HepG2 (cell line): ENCODE data around the gene KIF26B. TPM values are rescaled to one million over a fixed set of nuclear protein-coding genes. Genes with fewer than 3 reads are reported as not detected.
A peak's percentile ranks its signal among the peaks of the same experiment; 100 is the strongest.

ENCODE experiments used
- ATAC-seq: fragments of 200-7000 bp; cut with Tn5 transposase; 3 replicates; pipeline ENCODE4 v1.9.1; 2020; ENCODE audit warnings: mild to moderate bottlenecking, moderate library complexity
- BruUV-seq: library from RNA; stranded (reverse); fragments of 400-500 nt; replicated peaks from 2 replicates; lab custom pipeline; 2021; lab: Mats Ljungman, UMichigan
- CTCF ChIA-PET: fragments of 300-600 bp; formaldehyde crosslinking; extraction: SDS; loops from one replicate; lab custom pipeline; 2021; ENCODE audit warnings: low total read pairs, inconsistent platforms, low intra/inter-chr PET ratio; lab: Yijun Ruan, JAX
- POLR2A ChIA-PET: fragments of 350-600 bp; sonication (Branson Sonifier 250); formaldehyde crosslinking; loops from one replicate; lab custom pipeline; 2020; ENCODE audit warnings: antibody characterized with exemption, inconsistent platforms; lab: Yijun Ruan, JAX
- DNase-seq: peaks from one replicate; pipeline ENCODE4 v3.0.0-alpha.2; 2015; ENCODE audit warnings: low spot score
- FAIRE-seq: peaks from 3 replicates; lab custom pipeline; 2011; peaks lifted over from hg19 to GRCh38; lab: Jason Lieb, UNC
- H2AFZ ChIP-seq: one replicate; pipeline ENCODE4 v1.6.1; 2011; ENCODE audit warnings: low read length, inconsistent platforms
- H3K27ac ChIP-seq: fragments of 300-600 bp; 3 replicates; pipeline ENCODE4 v1.8.0; 2011; ENCODE audit warnings: mixed run types, mild to moderate bottlenecking, mixed read lengths, low read length, inconsistent platforms; ENCODE audit not compliant: insufficient read depth; ENCODE audit errors: extremely low read length
- H3K27me3 ChIP-seq, 2 experiments: fragments of 200-600 bp in 1 of 2; 2 replicates in 1 of 2; 3 replicates in 1 of 2; pipeline versions ENCODE4 v1.6.0 to v1.8.0; 2011; ENCODE audit warnings: low read length in 2 of 2, mild to moderate bottlenecking in 2 of 2, moderate library complexity in 2 of 2, inconsistent platforms in 1 of 2; ENCODE audit not compliant: insufficient read depth in 2 of 2, control insufficient read depth in 1 of 2
- H3K36me3 ChIP-seq, 2 experiments: fragments of 200-600 bp in 1 of 2; replicated peaks in 1 of 2; 2 replicates in 1 of 2; 3 replicates in 1 of 2; pipeline versions ENCODE4 v1.5.1 to v1.8.0; 2011; ENCODE audit warnings: low read length in 2 of 2, inconsistent platforms in 1 of 2; ENCODE audit not compliant: insufficient read depth in 2 of 2, control insufficient read depth in 1 of 2
- H3K4me1 ChIP-seq: 2 replicates; pipeline ENCODE4 v1.5.1; 2012; ENCODE audit warnings: low read length, inconsistent platforms; ENCODE audit not compliant: insufficient read depth
- H3K4me2 ChIP-seq: 2 replicates; pipeline ENCODE4 v1.6.0; 2011; ENCODE audit warnings: low read depth, low read length, inconsistent platforms
- H3K4me3 ChIP-seq, 3 experiments: fragments of 200-600 bp in 1 of 3; sonication (generic), shearing (Covaris generic) in 1 of 3; replicated peaks in 1 of 3; 2 replicates each; pipeline ENCODE4 v1.5.1; 2011 to 2016; ENCODE audit warnings: low read length in 3 of 3, inconsistent platforms in 2 of 3, low read depth in 2 of 3, mild to moderate bottlenecking in 2 of 3, control low read depth in 1 of 3, mixed read lengths in 1 of 3; ENCODE audit not compliant: insufficient read depth in 1 of 3
- H3K79me2 ChIP-seq: one replicate; pipeline ENCODE4 v1.6.1; 2011; ENCODE audit warnings: low read length, inconsistent platforms; ENCODE audit not compliant: insufficient read depth
- H3K9ac ChIP-seq: 2 replicates; pipeline ENCODE4 v1.6.0; 2011; ENCODE audit warnings: mild to moderate bottlenecking, low read depth, low read length, inconsistent platforms; ENCODE audit not compliant: insufficient read depth
- H3K9me3 ChIP-seq: 2 replicates; pipeline ENCODE4 v1.5.1; 2012; ENCODE audit warnings: mild to moderate bottlenecking, low read length
- H4K20me1 ChIP-seq: 2 replicates; pipeline ENCODE4 v1.6.0; 2011; ENCODE audit warnings: inconsistent platforms, mild to moderate bottlenecking, low read length, moderate library complexity; ENCODE audit not compliant: insufficient read depth
- ATF7 ChIP-seq, 2 experiments: fragments of 450-650 bp in 1 of 2; sonication (generic) in 1 of 2; formaldehyde crosslinking in 1 of 2; IDR thresholded peaks; 2 replicates each; pipeline versions ENCODE4 v1.4.0 to v1.6.1; 2016 to 2020; ENCODE audit warnings: antibody characterized with exemption in 1 of 2, mild to moderate bottlenecking in 1 of 2, missing genetic modification reagents in 1 of 2
- PRDM15 ChIP-seq: sonication (generic); formaldehyde crosslinking; IDR thresholded peaks from 2 replicates; pipeline ENCODE4 v1.4.0; 2020; ENCODE audit warnings: missing genetic modification reagents
- TGIF2 ChIP-seq: IDR thresholded peaks from 2 replicates; pipeline ENCODE4 v1.6.1; 2016; ENCODE audit warnings: control low read depth, missing compliant biosample characterization
- ZBTB7B ChIP-seq: sonication (generic); formaldehyde crosslinking; IDR thresholded peaks from 2 replicates; pipeline ENCODE4 v1.4.0; 2020; ENCODE audit warnings: missing genetic modification reagents
- ZNF20 ChIP-seq: sonication (generic); formaldehyde crosslinking; IDR thresholded peaks from 2 replicates; pipeline ENCODE4 v1.4.0; 2020; ENCODE audit warnings: mild to moderate bottlenecking, moderate library complexity, missing genetic modification reagents
- ZNF407 ChIP-seq: sonication (generic); formaldehyde crosslinking; IDR thresholded peaks from one replicate; pipeline ENCODE4 v1.5.1; 2020; ENCODE audit warnings: mild to moderate bottlenecking, missing genetic modification reagents; ENCODE audit errors: not compliant biosample characterization
- WGBS: methylation state at CpG from one replicate; pipeline ENCODE4 v1.1.6; 2017; ENCODE audit warnings: low lambda C conversion rate; 5-methylcytosine and 5-hydroxymethylcytosine counted together
- in situ Hi-C: cut with HindIII; loops from 2 replicates; pipeline ENCODE4 v1.10.0; 2017; ENCODE audit warnings: low pct_unique_long_range_greater_than_20kb; ENCODE audit not compliant: extremely low pct_ligation_motif_present
- intact Hi-C: fragments of 100-400 bp; cut with micrococcal nuclease; formaldehyde crosslinking; loops from one replicate; pipeline ENCODE4 v1.10.0; 2022; ENCODE audit not compliant: unreplicated experiment
- polyA plus RNA-seq, 8 experiments: library from polyadenylated mRNA; depleted of rRNA in 3 of 8; stranded (reverse) in 7 of 8; unstranded in 1 of 8; fragments of >200 nt; fragmentation: Illumina TruSeq in 4 of 8; extraction: Trizol in 4 of 8; gene quantifications; 2 replicates each; pipeline versions ENCODE4 v1.2.1 to v1.2.3, GENCODE V29; 2011 to 2016; ENCODE audit warnings: low read depth in 4 of 8, missing spikeins in 1 of 8, mixed read lengths in 1 of 8; ENCODE audit not compliant: insufficient read depth in 1 of 8
- total RNA-seq, 5 experiments: library from RNA; depleted of rRNA; stranded (reverse); fragments of >200 nt; fragmentation: Illumina TruSeq; extraction: Trizol; gene quantifications; 2 replicates each; pipeline ENCODE4 v1.2.3, GENCODE V29; 2016; ENCODE audit warnings: low read depth in 1 of 5

KIF26B gene
- total and polyA plus RNA-seq, 2 of the 13 experiments (the other 11 are each of a cell fraction or from before 2014, with no cell fraction given) = 0.08 to 0.09 TPM

- no peaks in the 10 kb centered on the region for H4K20me1 ChIP-seq
- no peak overlapping the region for H3K9ac ChIP-seq
- peak; percentile 81 for TF ChIP-seq ATF7 (IDR thresholded peaks at IDR 0.05)
- no peak for TF ChIP-seq ATF7 (CRISPR knock-in tag; IDR thresholded peaks at IDR 0.05)
- no peak for TF ChIP-seq PRDM15 (CRISPR knock-in tag)
- no peaks in the 10 kb centered on the region for H3K4me1 ChIP-seq
- no peaks in the 10 kb centered on the region for H3K79me2 ChIP-seq
- H3K36me3 ChIP-seq = no peaks in the 10 kb centered on the region
- H2AFZ ChIP-seq = no peak overlapping the region
- H3K27ac ChIP-seq = no peak overlapping the region
- H3K9me3 ChIP-seq = no peaks in the 10 kb centered on the region
- no peak overlapping the region for H3K4me2 ChIP-seq
- no peak for FAIRE-seq
- intact Hi-C loops (no loop called here), in situ Hi-C loops (no loop called here)
- CTCF ChIA-PET = no interaction called here
- POLR2A ChIA-PET = no interaction called here
- no TSS peak for BruUV-seq
- 15% methylated on average over 1 of the region's 1 CpG for WGBS
- no peak for DNase-seq
- no peak for ATAC-seq
- H3K27me3 ChIP-seq = no peaks in the 10 kb centered on the region
- no peak overlapping the region for H3K4me3 ChIP-seq
Observed at GRCh38 chr1:245520611-245521010, 365.8 kb downstream of the KIF26B start.

DNA sequence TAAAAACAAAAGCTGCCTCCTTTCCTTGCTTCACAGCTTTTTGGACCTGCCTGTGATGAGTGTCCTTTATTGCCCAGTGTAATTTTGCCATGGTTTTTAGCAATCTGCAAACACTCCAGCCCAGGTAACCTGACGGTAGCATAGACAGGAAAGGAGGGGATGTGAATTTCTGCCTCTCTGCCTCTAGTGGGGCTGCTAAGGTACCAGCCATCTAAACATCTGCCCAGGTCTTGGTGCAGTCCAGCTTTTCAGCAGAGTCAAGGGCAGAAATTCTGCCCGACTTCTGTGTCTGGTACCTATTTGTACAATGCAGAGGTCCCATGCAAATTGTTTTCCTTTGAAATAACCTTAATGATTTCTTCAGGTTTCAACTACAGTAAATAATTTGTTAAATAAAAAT, 371.4 kb downstream of the KIF26B start:
- Histone ChIP-seq H3K27ac (no peak overlapping the region), H3K27me3 (no peaks in the 10 kb centered on the region; a peak in 1 of 5 replicates), H2AFZ (no peak overlapping the region), H3K36me3 (no peaks in the 10 kb centered on the region), H3K9me3 (no peaks in the 10 kb centered on the region), H3K4me1 (no peaks in the 10 kb centered on the region), H4K20me1 (no peaks in the 10 kb centered on the region), H3K4me2 (no peak overlapping the region), H3K9ac (no peak overlapping the region), H3K4me3 (no peak overlapping the region), H3K79me2 (no peaks in the 10 kb centered on the region)
- CTCF ChIA-PET = no interaction called here
- POLR2A ChIA-PET = no interaction called here
- FAIRE-seq (no peak), ATAC-seq (no peak), DNase-seq (no peak)
- in situ Hi-C loops (no loop called here), intact Hi-C loops (no loop called here)
- WGBS = 6% methylated on average over 2 of the region's 2 CpGs
- BruUV-seq = no TSS peak
- TF ChIP-seq ZBTB7B (CRISPR knock-in tag) (no peak), TGIF2 (CRISPR knock-in tag) (no peak), ZNF407 (CRISPR knock-in tag) (no peak), ZNF20 (CRISPR knock-in tag) (no peak)
